ENCODE data around the gene KCNC1.

Gene KCNC1

DNA sequence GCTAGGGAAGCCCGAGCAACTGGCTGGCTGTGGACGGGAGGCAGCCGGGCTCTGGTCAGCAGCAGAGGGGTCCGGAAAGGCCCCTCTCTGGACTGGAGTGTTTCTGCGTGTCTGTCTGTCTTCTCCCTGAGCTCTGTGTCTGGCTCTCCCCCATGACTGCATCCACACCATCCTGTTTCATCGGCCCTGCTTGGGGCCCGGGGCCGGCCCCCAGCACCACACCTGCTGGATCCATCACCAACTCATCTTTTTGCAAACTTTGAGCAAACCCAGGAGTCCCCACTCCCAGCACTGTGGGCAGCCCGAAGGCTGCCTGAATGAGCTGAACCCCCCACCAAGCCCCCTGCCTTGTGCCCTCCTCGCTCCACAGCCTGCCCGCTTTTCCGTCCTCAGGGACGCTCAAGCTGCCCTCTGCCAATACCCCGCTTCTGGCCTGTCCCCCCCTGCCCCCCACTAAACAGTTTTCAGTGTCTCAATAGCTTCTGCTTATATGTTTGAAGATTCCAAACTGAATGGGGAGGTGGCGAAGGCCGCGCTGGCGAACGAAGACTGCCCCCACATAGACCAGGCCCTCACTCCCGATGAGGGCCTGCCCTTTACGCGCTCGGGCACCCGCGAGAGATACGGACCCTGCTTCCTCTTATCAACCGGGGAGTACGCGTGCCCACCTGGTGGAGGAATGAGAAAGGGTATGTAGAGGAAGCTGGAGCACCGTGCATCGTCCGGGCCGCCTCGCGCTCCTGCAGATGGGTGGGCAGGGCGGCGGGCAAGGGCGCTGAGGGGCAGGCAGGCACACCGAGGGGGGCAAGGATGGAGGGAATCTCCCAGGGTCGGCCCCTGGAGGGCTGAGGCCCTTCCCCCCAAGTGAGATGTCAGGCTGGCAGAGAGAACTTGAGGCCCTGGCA is 44.6 kb downstream of the KCNC1 start:
- ATAC-seq: no peak

GRCh38 chr11:17779861-17780594 is 45.4 kb downstream of the KCNC1 start:
- no peak for TF ChIP-seq TOX (CRISPR knock-in tag; IDR thresholded peaks at IDR 0.05; ENCODE audit: borderline replicate concordance)
- TF ChIP-seq, protein P1, sequence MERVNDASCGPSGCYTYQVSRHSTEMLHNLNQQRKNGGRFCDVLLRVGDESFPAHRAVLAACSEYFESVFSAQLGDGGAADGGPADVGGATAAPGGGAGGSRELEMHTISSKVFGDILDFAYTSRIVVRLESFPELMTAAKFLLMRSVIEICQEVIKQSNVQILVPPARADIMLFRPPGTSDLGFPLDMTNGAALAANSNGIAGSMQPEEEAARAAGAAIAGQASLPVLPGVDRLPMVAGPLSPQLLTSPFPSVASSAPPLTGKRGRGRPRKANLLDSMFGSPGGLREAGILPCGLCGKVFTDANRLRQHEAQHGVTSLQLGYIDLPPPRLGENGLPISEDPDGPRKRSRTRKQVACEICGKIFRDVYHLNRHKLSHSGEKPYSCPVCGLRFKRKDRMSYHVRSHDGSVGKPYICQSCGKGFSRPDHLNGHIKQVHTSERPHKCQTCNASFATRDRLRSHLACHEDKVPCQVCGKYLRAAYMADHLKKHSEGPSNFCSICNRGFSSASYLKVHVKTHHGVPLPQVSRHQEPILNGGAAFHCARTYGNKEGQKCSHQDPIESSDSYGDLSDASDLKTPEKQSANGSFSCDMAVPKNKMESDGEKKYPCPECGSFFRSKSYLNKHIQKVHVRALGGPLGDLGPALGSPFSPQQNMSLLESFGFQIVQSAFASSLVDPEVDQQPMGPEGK (CRISPR knock-in tag; IDR thresholded peaks at IDR 0.05; ENCODE audit: borderline replicate concordance): no peak
- no peak for TF ChIP-seq BACH2 (CRISPR knock-in tag; IDR thresholded peaks at IDR 0.05; ENCODE audit: borderline replicate concordance)
- TF ChIP-seq ESRRG (CRISPR knock-in tag; IDR thresholded peaks at IDR 0.05): no peak
- ATAC-seq: no peak

More for the DNA sequence above, 44.6 kb downstream of the KCNC1 start:
- TF ChIP-seq ZC3H10 (CRISPR knock-in tag; IDR thresholded peaks at IDR 0.05): no peak
- TF ChIP-seq, protein P2, sequence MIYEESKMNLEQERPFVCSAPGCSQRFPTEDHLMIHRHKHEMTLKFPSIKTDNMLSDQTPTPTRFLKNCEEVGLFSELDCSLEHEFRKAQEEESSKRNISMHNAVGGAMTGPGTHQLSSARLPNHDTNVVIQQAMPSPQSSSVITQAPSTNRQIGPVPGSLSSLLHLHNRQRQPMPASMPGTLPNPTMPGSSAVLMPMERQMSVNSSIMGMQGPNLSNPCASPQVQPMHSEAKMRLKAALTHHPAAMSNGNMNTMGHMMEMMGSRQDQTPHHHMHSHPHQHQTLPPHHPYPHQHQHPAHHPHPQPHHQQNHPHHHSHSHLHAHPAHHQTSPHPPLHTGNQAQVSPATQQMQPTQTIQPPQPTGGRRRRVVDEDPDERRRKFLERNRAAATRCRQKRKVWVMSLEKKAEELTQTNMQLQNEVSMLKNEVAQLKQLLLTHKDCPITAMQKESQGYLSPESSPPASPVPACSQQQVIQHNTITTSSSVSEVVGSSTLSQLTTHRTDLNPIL (CRISPR knock-in tag; IDR thresholded peaks at IDR 0.05; ENCODE audit: low read depth): no peak
- no peak for TF ChIP-seq CSRNP3 (CRISPR knock-in tag; IDR thresholded peaks at IDR 0.05)
- no peak for TF ChIP-seq BACH2 (CRISPR knock-in tag; IDR thresholded peaks at IDR 0.05; ENCODE audit: borderline replicate concordance)
- no peak for TF ChIP-seq SNAI2 (CRISPR knock-in tag; IDR thresholded peaks at IDR 0.05)
- no peak for TF ChIP-seq ARNTL (CRISPR knock-in tag; IDR thresholded peaks at IDR 0.05; ENCODE audit: borderline replicate concordance, low read depth)
- TF ChIP-seq, protein P1 (CRISPR knock-in tag; IDR thresholded peaks at IDR 0.05; ENCODE audit: borderline replicate concordance): no peak
- no peak for TF ChIP-seq ESRRG (CRISPR knock-in tag; IDR thresholded peaks at IDR 0.05)
- no peak for TF ChIP-seq OSR1 (CRISPR knock-in tag; IDR thresholded peaks at IDR 0.05)
- TF ChIP-seq CSDC2 (CRISPR knock-in tag; IDR thresholded peaks at IDR 0.05): no peak
- TF ChIP-seq ZNF565 (CRISPR knock-in tag; conservative IDR thresholded peaks at IDR 0.05; ENCODE audit: low read depth): no peak

GRCh38 chr11:17780668-17781067 is 46.1 kb downstream of the KCNC1 start:
- TF ChIP-seq POU6F1 (CRISPR knock-in tag; IDR thresholded peaks at IDR 0.05; ENCODE audit: borderline replicate concordance, low read depth) (no peak), CSDC2 (CRISPR knock-in tag; IDR thresholded peaks at IDR 0.05) (no peak), CSRNP3 (CRISPR knock-in tag; IDR thresholded peaks at IDR 0.05) (no peak), ZNF8 (CRISPR knock-in tag; IDR thresholded peaks at IDR 0.05) (no peak), TCF4 (CRISPR knock-in tag; IDR thresholded peaks at IDR 0.05; ENCODE audit: borderline replicate concordance) (no peak), BACH2 (CRISPR knock-in tag; IDR thresholded peaks at IDR 0.05; ENCODE audit: borderline replicate concordance) (no peak), ZFP3 (CRISPR knock-in tag; IDR thresholded peaks at IDR 0.05) (no peak), ARNTL (CRISPR knock-in tag; IDR thresholded peaks at IDR 0.05; ENCODE audit: borderline replicate concordance, low read depth) (no peak), GLIS3 (CRISPR knock-in tag; IDR thresholded peaks at IDR 0.05) (no peak)
- TF ChIP-seq, protein P3, sequence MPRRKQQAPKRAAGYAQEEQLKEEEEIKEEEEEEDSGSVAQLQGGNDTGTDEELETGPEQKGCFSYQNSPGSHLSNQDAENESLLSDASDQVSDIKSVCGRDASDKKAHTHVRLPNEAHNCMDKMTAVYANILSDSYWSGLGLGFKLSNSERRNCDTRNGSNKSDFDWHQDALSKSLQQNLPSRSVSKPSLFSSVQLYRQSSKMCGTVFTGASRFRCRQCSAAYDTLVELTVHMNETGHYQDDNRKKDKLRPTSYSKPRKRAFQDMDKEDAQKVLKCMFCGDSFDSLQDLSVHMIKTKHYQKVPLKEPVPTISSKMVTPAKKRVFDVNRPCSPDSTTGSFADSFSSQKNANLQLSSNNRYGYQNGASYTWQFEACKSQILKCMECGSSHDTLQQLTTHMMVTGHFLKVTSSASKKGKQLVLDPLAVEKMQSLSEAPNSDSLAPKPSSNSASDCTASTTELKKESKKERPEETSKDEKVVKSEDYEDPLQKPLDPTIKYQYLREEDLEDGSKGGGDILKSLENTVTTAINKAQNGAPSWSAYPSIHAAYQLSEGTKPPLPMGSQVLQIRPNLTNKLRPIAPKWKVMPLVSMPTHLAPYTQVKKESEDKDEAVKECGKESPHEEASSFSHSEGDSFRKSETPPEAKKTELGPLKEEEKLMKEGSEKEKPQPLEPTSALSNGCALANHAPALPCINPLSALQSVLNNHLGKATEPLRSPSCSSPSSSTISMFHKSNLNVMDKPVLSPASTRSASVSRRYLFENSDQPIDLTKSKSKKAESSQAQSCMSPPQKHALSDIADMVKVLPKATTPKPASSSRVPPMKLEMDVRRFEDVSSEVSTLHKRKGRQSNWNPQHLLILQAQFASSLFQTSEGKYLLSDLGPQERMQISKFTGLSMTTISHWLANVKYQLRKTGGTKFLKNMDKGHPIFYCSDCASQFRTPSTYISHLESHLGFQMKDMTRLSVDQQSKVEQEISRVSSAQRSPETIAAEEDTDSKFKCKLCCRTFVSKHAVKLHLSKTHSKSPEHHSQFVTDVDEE (CRISPR knock-in tag; IDR thresholded peaks at IDR 0.05): no peak
- TF ChIP-seq, protein P2 (CRISPR knock-in tag; IDR thresholded peaks at IDR 0.05; ENCODE audit: low read depth): no peak
- ATAC-seq: no peak
